ENCODE measurements around the gene PDGFA.

PDGFA gene

DNA sequence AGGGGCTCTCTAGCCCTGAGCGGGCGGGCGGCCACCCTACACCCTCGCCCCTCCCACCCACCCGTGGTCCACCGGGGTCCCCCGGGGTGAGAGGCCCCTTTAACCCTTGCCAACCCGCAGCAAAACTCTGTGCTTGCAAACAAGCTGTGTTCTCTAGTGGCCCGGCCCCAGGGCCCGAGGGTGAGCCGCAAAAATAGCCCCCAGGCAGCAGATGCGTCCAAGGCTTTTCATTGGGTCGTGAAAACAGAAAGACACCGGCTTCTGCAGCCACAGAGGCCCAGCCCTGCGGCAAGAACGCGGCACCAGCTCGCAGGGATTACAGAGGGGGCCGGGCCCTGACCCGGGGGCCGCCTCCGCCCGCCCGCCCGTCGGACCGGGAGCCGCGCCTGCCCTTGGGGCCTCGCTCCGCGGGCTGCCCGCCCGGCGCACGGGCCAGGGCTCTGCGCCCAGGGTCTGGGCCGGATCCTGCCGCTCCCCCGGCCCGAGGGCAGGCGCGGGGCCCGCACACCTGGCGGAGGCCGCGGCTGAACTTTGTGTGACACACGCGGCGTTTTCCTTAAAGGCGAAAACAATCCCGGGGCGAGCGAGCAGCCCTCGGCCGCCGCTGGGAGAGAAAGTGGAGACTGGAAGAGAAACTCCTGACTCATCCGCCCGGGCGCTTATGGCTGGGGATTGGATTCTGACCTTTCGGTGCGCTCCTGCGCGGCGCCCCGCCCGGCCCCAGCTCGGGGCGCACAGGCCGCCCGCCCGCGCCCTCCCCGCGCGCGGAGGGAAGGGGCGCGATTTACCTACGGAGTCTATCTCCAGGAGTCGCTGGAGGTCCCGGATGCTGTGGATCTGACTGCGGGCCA is 2.8 kb downstream of the PDGFA start:
- FAIRE-seq: no peak

DNA sequence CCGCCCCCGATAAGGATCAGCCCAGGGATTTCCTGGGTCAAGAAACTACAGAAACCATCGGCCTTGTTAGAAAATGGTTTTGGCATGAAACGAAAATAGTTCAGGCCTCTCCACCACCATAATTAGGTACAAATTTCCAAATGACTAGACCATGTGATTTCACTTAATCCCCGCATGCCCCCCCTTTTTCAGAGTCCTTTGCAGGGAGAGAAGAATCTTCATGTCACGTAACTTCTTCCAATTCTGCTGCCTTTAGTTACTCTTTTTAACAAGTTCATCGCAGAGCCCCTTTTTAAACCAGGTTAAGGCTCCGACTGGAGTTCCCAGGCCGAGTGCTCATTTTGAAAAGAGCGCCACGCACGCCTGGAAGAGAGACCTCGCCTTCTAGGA is 3.4 kb downstream of the PDGFA start:
- FAIRE-seq: no peak

DNA sequence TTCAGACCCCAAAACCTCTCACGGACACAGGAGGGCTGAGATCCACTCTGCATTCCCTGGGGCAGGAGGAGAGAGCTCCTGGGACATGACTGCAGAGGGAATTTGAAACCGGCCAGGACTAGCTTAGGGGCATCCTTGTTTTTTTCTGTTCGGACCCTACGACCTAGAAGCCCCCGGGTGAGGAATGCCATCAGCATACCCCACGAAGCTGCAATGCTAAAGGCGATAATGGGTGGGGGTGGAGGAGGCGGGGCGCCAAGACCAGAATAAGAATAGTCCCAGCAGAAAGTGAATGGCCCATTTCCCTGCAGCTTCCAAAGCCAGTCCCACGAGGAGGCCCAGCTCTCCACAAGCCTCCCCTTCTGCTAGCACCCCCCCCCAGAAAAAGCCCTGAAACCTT is 4.0 kb downstream of the PDGFA start:
- no peak for FAIRE-seq

DNA sequence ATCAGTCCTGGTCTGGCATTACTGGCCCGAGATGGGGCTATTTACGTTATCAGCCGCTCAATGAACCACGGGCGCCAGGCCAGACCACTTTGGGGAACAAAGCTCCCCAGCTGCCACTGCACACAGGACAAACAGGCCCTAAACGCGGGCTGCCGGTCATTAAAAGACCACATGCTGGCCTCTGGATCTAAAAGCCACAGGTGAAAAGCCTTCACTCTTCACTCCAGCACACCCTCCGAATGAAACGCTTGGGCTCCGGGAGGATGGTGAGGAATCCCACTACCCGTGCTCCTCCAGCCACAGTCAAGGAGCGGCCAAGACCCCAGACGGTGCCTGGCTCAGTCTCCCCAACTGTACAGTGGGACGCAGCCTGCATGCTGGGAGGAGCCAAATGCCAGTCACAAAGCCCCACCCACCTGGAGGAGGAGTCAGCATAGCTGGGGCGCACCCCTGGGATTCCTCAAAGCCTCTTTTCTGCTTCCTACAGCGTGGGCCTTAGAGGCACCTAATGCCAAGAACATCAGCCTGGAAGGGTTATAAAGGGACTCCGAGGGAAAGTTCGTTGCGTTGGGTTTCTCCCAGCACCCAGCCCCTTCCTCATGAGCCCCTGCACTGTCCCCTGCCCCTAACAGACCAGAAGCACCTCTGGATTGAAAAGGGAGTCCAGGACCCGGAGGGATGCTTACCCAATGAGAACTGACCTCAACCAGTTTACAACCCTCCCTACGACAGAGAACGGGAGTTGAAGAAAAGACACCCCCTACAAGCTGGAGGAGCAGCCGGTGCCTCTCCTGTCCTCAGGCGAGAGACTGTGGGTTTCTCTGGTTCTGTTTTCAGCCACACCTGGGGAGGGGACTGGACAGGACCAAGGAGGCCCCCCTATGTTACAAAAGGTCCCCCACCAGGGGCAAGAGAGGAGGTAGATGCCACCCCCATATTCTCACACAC is 4.7 kb downstream of the PDGFA start:
- no peak for FAIRE-seq

DNA sequence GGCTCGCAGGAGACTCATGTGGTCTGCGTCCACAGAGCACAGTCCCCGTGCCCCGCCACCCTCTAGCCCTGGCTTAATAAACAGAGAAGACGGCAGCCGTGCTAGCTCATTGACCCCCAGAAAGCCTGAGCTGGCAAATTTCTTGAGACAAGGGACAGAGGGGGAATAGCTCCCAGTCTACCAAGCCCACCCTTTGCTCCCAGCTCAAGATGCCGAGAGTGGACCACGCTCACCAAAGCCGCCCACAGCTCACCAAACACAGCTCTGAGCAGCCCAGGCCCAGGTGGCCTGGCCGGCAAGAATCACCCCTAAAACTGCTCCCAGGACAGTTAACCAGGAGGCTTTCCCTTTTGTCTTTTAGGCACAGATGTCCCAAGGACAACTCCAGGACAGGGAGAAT is 5.4 kb downstream of the PDGFA start:
- FAIRE-seq: no peak

DNA sequence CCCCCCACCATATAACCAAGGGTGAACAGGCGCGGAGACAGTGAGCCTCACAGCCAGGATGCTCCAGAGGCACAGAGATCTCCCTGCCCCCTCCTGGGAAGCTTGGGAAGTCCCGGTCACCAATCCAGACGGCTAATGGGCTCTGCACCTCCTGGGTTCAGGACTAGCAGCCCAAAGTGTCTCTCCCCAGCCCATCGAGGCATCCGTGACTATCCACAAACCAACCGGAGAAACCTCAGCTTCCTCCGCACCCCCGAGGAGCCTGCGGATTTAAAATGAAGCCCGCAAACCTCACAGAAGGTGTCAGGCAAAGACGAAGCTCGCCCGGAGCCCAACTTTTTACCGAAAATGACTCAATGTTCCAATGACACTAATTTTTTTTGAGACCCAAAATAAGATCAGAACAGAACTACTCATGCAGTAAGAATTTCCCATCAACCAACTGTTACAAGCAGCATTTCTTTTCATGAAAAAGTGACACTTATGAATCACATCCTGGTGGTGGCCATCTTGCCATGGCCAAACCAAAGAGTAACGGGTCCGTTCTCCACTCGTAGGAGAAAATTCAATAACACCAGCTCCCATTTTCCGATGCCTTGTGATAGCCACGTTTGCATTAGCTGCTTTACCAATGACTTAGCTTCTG is 6.0 kb downstream of the PDGFA start:
- no peak for FAIRE-seq

DNA sequence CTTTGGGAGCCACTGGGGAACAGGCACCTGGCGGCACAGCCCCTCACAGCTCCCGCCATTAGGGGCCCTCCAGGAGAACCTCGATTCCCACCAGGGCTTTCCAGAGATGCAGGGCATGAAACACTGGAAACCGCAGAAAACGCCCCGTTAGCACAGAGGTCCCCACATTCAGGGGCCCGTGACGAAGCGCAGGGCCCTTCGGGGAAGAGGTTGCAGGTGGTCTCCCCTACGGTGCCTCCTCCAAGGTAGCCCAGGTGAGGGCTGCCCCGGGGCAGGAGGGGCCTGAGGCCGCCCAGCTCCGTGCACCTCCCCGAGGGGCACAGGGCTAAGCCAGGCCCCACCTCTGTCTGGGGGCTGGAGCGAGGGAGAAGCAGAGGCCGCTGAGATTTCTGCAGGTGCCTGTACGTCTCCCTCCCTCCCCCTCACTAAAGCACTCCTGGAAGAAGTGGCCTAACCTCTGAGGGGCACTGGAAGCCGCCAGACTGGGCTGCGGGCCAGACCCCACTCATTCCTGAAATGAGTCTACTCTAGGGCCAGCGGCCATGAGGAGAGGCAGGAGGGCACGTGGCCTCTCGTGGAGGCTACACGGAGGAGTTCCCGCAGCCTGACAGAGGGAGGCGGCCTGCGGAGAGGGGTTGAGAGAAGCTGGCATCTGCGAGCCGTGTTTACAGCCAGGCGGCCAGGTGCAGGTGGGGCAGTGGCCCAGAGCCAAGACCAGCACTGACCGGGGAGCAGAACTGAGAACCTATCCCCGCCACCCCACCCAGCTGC is 6.9 kb downstream of the PDGFA start:
- no peak for FAIRE-seq

DNA sequence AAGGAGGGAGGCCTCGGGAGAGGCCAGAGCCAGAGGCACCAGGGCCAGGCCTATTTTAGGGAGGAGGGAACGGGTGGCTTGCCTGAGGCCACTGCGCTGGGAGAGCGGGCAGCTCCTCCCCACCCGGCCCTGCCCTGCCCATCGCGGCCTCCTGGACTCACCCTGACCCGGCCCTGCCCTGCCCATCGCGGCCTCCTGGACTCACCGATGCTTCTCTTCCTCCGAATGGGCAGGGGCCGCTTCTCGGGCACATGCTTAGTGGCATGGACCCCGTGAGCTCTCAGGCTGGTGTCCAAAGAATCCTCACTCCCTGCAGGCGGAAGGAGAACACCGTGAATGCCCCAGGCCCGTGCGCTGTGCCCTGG is 7.5 kb downstream of the PDGFA start:
- no peak for FAIRE-seq

DNA sequence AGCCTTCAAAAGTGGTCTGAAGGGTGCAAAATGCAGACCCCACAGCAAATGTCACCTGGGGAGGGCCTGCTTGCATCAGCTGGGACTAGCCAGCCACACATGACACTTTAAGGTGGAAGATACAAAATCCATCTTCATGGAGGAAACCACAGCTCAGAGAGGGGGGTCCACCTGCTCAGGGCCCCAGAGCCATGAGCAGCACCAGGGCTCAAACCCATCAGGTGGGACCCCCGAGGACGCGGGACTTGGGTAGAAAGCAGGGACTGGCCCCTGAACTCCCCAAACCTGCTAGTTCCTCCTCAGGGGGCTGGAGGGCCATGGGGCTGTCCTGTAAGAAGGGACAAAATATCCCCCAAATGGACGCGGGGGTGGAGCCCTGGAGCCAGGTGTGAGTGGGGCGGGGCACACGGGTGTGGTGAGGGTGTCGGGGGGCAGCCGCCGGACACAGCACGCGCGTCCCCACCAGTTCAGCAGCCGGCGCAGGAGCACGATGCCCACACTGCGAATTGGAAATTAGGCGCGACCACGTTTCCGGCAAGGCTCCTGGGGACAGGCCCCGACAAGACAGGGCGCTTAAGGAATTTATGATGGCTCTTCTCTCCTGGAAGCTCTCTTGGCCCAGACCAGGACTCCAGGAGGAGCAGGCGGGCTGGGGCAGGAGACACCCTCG is 8.0 kb downstream of the PDGFA start:
- no peak for FAIRE-seq

DNA sequence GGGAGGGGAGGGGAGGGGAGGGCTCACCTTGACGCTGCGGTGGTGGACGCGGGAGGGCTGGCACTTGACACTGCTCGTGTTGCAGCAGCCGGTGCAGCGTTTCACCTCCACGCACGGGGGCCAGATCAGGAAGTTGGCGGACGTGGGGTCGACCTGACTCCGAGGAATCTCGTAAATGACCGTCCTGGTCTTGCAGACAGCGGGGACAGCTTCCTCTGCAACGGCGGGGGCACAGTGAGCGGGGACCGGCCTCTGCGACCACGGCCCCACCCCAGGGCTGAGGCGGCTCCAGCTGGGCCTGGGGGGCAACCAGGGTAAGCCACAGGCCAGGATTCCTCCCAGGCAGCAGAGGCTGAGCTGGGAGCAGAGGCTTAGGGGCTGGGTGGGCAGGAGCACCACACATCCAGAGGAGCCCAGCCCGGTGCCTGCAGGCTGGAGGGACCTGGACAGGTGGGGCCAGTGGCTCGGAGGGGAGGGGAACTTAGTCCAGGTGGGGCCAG is 8.8 kb downstream of the PDGFA start:
- FAIRE-seq: no peak

DNA sequence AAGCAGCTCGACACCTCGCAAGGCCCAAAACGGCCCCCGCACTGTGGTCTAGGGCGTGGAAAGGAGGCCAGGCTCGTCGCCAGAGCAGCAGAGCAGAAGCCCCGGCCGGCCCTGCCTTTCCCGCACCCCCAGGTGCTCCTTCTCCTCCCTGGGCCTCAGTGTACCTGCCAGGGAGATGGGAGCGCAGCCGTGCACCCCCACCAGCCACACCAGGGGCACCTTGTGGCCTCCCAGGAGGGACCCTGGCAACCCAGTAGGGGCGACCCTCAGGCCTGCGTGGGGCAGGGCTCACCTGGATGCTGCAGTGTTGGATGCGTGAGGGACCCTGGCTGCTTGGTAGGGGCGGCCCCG is 9.5 kb downstream of the PDGFA start:
- no peak for FAIRE-seq

DNA sequence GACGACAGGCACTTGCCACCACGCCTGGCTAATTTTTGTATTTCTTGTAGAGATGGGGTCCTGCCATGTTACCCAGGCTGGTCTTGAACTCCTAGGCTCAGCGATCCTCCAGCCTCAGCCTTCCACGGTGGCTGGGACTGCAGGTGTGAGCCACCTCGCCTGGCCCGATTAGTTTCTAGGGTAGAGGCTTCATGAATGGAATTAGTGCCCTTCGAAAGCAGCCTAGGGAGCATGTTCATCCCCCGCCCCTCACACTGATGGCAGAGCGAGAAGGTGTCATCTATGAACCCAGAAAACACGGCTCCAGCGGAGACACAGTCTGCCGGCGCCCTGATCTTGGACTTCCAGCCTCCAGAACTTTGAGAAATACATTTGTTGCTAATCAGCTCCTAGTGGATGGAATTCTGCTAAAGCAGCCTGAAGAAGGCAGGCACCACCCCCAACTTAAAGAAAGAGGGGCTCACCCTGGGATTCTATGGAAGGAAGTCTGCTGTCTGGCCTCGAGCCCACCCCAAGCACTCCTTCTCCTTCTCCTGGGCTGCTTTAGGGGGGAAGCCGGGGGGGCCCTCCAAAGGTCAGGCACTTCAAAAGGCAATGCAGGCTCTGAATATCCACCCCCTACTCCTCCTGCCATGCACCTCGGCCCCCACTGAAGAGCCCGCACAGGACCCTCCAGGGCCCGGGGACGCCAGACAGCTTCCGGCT is 10.1 kb downstream of the PDGFA start:
- no peak for FAIRE-seq

DNA sequence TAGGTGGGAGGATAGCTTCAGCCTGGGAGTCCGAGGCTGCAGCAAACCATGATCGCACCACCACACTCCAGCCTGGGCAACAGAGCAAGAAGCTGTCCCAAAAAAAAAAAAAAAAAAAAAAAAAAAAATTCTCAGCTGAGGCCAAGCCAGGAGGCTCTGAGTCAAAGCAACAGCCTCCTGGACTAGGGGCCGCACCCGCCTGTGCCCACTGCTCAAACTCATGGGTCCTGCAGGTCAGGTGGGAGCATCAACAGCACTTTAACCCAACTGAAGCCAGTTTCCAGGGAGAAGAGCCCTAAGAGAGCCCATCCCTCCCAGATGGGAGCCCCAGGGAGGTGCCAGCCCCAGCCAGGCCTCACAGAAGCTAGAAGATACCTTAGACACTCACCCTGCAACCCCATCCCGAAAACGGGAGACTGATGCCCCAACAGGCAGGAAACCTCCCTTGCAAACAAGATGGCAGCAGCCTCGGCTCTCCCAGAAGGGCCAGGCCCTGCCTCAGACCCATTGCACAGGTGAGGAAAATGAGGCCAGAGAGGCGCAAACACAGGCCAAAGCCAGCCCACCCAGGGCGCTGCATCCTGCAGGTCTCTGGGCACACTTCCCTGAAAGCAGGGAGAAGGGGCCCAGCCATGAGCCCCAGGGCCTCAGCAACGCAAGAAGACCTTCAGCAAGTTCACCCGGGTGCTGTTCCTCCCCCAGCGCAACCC is 11.0 kb downstream of the PDGFA start:
- FAIRE-seq: no peak

DNA sequence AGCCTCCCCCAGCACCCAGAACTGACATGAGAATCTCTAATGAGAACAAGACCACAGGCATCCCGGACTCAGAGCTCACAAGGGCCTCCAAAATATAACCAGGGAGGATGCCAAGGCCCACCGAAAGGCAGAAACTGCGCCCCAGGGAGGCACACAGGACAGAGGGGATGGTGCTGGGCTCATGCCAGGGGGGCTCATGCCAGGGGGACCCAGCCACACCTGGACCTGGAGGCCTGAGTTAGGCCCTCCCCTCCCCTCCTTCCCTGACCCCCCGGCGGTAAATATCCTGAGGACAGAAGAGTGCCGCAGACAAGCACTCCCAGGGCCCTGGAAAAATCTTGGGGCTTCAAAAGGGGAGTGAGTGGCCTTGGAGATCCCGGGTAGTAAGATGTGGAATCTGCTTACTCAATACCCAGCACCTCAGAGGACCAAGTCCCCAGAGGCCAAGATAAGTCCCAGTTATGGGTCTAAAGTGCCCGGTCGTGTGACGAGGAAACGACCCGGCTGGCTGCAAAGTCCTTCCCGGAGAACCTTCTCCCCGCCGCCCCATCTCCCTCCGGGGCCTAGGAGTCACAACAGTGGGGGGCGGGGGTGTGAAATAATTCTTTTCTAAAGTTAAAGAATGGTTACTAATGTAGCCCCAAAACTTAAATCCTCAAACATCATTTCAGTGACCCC is 11.9 kb downstream of the PDGFA start:
- no peak for FAIRE-seq

DNA sequence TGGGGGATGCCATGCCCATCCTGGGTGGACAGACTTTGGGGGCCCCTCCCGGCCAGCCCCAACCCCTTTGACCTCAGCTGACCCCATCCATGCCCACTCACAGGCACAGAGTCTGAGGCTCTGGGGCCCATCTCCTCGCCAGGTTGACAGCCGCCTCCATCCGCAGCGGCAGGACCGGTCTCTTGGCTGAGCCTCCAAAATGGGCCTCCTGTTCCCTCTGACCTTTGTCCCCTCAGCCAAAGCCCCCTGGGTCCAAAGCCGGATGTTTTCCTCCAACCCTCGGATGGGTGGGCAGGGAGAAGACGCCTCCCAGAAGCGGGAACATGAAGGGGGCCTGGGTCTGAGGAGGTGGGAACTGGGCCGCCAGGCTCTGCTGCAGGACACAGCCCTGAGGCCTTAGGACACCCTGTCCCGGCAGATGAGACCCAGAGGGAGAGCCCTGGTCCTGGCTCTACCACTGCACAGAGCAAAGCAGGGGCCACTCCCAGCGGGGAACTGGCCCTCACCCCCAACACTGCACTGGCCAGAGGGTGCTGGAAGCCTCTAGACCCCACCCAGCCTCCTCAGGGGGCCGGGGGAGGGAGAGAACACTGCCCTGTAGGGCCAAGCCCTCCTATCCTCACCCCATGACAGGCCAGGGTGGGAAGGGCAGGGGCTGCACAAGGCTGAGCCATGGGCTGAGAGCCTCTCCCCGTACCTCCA is 12.6 kb downstream of the PDGFA start:
- FAIRE-seq: no peak

DNA sequence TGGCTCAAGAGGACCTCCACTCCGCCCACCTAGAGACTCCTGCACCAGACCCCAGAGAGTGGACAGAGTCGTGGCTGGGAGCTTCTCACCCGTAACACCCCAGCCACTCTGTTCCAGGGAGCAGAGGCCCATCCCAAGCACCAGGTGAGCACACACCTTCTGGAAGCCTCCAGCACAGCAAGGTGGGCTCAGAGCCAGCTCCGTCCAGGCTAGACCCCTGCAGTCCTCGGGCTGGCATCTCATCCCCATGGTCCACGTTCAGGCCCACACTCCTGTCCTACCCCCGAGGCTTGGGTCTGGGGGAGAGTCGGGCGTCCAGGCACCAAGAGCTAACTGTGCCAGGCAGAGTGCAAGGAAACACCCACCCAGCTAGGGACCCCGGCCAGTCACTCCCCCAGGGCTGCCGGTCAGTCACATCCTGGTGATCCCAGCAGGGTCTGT is 13.2 kb downstream of the PDGFA start:
- FAIRE-seq: no peak

DNA sequence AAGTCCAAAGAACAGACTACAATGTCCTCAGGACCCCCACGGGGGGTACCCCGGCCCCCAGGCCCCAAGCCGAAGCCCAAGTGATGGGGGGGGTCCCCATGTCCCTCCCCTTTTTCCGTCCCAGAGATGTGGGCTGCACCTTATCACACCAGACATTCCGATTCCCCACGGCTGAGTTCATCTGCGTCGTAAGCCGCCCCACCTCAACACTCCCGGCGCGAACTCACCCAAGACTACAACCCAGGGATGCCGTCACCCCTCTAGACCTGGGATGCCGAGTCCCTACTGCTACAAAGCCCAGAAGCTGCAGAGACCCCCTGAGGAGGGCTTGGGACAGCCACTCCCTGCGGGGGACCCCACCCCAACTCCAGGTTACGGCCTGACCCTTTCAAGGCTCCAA is 14.5 kb downstream of the PDGFA start:
- FAIRE-seq: no peak

DNA sequence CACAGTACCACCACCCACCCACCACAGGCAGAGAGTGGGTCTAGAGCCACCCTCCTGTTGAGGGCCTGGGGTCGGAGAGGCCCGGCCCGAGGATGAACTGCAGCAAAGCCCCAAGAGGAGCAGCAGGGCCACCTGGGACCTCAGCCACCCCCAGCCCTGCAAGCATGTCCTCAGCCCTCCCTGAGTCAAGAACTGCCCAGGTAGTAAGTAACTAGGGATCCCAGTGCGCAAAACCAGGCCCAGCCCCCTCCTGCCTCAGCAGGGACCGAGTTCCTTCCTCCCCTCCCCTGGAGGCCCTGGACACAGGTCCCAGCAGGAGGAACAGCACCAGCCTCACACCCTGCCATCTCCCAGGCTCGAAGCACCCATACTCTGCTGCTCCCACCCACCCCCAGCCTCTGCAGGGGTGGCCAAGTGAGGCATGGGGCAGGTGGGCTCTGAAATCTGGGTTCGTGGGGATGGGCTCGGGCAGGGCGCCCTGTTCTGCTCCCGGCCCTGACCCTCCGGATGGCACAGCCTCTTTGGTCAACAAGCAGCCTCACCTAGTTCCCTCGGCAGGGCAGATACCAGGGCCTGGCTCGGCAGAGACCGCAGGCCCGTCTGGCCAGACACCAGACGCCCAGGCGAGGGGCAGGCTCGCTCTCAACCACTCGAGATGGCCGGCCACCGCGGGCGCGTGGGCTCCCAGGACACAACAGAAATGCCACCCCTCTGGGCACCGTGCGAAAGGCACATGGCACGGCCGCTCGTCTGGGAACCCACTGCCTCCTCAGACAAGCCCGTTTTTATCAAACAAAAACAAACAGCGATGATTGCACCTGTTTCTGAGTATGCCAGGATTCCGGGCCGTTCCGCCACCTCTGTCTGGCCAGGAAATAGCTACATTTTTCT is 15.2 kb downstream of the PDGFA start:
- no peak for FAIRE-seq
